ENCODE results near the gene DDX39B.

The DDX39B gene

DNA sequence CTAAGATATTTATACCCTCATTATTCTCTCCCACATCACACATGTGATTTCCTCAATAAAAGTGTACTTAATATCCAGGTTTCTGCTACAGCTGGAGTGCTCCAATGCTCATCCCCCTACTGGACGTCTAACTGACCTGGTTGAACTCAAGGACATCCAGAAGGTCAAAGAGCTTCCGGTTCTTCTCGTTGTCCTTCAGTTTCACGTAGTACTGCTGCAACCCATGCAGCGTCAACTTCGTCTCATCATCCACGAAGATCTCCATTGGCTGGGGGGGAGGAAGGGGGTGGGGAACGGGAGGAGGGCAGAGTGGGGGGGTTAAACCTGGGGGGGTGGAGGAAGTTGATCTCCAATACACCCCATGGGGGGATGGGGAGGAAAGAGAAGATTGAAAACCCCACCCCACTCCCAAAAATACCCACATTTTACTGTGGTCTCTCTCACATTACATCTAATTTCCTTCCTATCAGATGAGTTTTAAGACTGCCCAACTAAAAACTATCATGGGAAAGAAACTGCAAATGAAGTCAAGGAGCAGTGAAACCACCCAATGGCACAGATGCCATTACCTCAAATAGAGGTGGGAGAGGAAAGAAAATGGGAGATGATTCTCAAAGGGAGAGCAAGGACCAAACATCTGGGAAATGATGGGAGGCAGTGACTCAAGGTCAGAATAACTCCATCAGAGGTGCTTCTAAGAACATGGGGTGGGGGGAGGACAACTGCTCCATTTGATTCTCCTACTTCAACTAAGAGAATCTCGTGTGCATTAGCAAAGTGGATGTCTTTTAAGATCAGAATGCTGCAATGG is 9.0 kb downstream of the DDX39B start:
- TF ChIP-seq, protein P1, sequence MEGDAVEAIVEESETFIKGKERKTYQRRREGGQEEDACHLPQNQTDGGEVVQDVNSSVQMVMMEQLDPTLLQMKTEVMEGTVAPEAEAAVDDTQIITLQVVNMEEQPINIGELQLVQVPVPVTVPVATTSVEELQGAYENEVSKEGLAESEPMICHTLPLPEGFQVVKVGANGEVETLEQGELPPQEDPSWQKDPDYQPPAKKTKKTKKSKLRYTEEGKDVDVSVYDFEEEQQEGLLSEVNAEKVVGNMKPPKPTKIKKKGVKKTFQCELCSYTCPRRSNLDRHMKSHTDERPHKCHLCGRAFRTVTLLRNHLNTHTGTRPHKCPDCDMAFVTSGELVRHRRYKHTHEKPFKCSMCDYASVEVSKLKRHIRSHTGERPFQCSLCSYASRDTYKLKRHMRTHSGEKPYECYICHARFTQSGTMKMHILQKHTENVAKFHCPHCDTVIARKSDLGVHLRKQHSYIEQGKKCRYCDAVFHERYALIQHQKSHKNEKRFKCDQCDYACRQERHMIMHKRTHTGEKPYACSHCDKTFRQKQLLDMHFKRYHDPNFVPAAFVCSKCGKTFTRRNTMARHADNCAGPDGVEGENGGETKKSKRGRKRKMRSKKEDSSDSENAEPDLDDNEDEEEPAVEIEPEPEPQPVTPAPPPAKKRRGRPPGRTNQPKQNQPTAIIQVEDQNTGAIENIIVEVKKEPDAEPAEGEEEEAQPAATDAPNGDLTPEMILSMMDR (conservative IDR thresholded peaks at IDR 0.05) = no peak
- H3K27ac ChIP-seq = no peak overlapping the region

DNA sequence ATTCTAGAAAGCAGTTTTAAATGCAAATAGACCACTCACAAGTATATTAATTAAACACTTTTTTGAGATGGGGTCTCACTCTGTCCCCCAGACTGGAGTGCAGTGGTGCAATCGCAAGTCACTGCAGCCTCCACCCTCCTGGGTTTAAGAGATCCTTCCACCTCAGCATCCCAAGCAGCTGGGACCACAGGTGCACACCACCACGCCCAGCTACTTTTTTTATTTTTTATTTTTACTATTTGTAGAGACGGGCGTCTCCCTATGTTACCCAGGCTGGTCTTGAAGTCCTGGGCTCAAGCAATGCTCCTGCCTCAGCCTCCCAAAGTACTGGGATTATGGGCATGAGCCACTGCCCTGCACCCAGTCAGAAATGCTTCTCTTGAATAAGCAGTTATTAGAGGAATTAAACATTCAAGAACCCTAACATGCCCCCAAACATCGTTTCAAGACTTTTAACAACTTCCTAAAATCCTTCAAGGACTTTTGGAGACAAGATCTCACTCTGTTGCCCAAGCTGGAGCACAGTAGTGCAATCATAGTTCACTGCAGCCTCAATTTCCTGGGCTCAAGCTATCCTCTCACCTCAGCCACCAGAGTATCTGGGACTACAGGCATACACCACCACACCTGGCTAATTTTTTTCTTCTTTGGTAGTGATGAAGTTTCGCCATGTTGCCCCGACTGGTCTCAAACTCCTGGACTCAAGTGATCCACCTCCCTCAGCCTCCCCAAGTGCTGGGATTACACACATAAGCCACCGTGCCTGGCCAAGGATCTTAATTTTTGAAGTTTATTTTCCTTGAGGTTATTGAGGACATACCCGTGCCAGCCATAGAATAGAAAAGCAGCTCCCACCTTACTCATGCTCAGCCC is 9.8 kb downstream of the DDX39B start:
- TF ChIP-seq, protein P1 (conservative IDR thresholded peaks at IDR 0.05) = no peak
- H3K27ac ChIP-seq = no peak overlapping the region

DNA sequence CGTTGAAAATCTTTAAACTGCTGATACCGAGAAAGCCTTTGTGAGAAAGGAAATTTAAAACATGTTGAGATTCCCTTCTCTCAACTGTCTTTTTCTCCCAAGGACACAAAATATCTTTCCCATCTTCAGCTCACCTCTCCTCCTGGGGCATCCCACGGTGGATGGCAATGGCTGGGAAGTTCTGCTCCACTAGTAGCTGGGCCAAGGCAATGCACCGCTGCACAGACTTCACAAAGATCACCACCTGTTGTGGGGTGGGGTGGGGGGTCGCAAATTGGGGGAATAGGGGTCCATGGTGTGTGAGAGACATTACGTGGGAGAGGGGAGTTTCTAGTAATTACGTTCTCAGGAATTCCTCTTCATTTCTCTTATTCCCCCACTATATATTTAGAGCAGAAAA is 10.6 kb downstream of the DDX39B start:
- TF ChIP-seq, protein P1 (conservative IDR thresholded peaks at IDR 0.05) = no peak
- H3K27ac ChIP-seq = no peak overlapping the region

DNA sequence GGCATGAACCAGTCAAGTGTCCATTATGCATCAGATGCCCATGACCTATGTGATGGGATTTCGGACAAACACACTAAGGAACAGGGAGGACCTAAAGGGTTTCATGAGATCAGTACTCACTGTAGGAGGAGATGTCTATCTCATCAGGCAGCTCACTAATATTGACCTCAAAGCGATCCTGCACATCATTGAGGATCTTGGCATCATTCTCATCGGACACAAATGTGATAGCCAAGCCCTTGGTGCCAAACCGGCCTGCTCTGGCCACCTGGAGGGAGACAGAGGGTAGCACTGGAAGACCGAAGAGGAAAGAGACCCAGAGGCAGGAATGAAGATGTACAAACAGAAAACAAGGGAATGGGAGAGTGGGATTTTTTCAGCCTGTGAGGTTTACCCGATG is 11.1 kb downstream of the DDX39B start:
- TF ChIP-seq, protein P1 (conservative IDR thresholded peaks at IDR 0.05) = no peak
- H3K27ac ChIP-seq = no peak overlapping the region

DNA sequence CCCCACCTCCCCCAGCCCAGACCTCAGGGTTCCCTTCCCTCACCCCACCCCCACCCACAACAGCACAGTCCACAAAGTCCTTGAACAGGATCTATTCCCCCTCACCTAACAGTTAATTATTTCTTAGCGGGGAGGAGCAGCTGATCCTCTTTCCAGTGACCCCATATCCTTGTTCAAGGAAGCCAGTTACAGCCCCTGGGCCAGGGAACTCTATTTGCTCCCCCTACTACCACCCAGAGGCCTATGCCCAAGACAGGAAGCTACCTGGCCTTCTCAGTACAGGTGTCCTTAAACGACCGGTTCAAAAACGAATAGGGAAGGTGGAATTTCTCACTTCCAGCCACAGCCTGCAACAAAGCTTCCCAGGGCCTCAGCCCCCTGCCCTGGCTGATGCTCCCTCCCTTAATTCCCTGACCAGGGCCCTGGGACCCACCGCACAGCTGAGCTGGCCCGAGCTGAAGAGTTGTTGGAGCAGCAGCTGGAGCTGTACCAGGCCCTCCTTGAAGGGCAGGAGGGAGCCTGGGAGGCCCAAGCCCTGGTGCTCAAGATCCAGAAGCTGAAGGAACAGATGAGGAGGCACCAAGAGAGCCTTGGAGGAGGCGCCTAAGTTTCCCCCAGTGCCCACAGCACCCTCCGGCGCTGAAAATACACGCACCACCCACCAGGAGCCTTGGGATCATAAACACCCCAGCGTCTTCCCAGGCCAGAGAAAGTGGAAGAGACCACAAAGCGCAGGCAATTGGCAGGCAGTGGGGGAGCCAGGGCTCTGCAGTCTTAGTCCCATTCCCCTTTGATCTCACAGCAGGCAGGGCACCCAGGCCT is 12.3 kb downstream of the DDX39B start:
- TF ChIP-seq, protein P1 (conservative IDR thresholded peaks at IDR 0.05) = no peak
- no peak overlapping the region for H3K27ac ChIP-seq

DNA sequence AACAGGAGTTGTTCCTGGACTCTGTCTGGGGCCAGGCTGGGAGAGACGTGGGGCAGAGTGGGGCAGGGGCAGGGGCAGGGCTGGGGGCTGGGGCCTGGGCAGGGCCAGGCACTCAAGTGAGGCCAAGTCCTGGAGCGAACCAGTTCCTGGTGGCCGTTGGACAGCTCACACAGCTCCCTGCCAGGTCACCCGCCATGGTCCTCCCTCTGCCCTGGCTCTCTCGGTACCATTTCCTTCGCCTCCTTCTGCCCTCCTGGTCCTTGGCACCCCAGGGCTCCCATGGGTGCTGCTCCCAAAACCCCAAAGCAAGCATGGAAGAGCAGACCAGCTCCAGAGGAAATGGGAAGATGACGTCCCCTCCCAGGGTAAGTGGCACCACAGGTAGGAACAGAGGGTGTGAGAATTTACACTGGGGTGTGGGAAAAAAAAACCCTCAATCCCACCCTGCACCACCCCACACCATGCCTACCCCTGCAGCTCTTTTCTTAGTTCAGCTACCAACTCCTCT is 12.9 kb downstream of the DDX39B start, which contains the start of gene MCCD1:
MCCD1 (plus strand) TSS at position 142 of the 508 bp plus-strand sequence; CDS start at position 195, 53 bp downstream.
- H3K27ac ChIP-seq = no peak within 1 kb of the TSS
- TF ChIP-seq, protein P1 (conservative IDR thresholded peaks at IDR 0.05) = no peak

All from VCaP (cell line).